MM.1S (cell line): Measurements from ENCODE around the gene P2RX5.

Experiments used
- DNase-seq: peaks from one replicate; pipeline ENCODE4 v3.0.0-alpha.2; 2015
- H2AFZ ChIP-seq: fragments of 300-600 bp; sonication (generic); 2 replicates; pipeline ENCODE4 v1.6.0; 2016; ENCODE audit warnings: antibody characterized with exemption, low read length
- H3F3A ChIP-seq: fragments of 300-600 bp; sonication (generic); 2 replicates; pipeline ENCODE4 v1.6.1; 2016; ENCODE audit warnings: mild to moderate bottlenecking, antibody characterized with exemption, low read length, moderate library complexity, mixed read lengths; ENCODE audit not compliant: insufficient read depth
- H3K27ac ChIP-seq: fragments of 300-600 bp; sonication (generic); 2 replicates; pipeline ENCODE4 v1.5.1; 2016; ENCODE audit warnings: mild to moderate bottlenecking, low read length
- H3K27me3 ChIP-seq: fragments of 300-600 bp; sonication (generic); replicated peaks from 2 replicates; pipeline ENCODE4 v1.6.0; 2016; ENCODE audit warnings: low read length; ENCODE audit not compliant: insufficient read depth
- H3K36me3 ChIP-seq: fragments of 300-600 bp; sonication (generic); replicated peaks from 2 replicates; pipeline ENCODE4 v1.6.1; 2016; ENCODE audit warnings: mild to moderate bottlenecking, low read length, mixed read lengths; ENCODE audit not compliant: insufficient read depth
- H3K4me1 ChIP-seq: fragments of 300-600 bp; sonication (generic); 2 replicates; pipeline ENCODE4 v1.6.1; 2016; ENCODE audit warnings: low read length, mixed read lengths
- H3K4me2 ChIP-seq: fragments of 300-600 bp; sonication (generic); 2 replicates; pipeline ENCODE4 v1.6.0; 2016; ENCODE audit warnings: low read depth, low read length
- H3K4me3 ChIP-seq: fragments of 300-600 bp; sonication (generic); 2 replicates; pipeline ENCODE4 v1.5.1; 2016; ENCODE audit warnings: low read length, mixed read lengths
- H3K79me2 ChIP-seq: fragments of 300-600 bp; sonication (generic); 2 replicates; pipeline ENCODE4 v1.6.1; 2016; ENCODE audit warnings: mixed run types, low read length, mixed read lengths
- H3K9ac ChIP-seq: fragments of 300-600 bp; sonication (generic); 2 replicates; pipeline ENCODE4 v1.6.1; 2016; ENCODE audit warnings: low read length, mixed read lengths
- H3K9me2 ChIP-seq: fragments of 300-600 bp; sonication (generic); replicated peaks from 2 replicates; pipeline ENCODE4 v1.6.1; 2016; ENCODE audit warnings: mild to moderate bottlenecking, low read length, mixed read lengths; ENCODE audit not compliant: insufficient read depth
- H3K9me3 ChIP-seq: fragments of 300-600 bp; sonication (generic); replicated peaks from 2 replicates; pipeline ENCODE4 v1.6.1; 2016; ENCODE audit warnings: mild to moderate bottlenecking, low read length, mixed read lengths; ENCODE audit not compliant: insufficient read depth
- H4K20me1 ChIP-seq: fragments of 300-600 bp; sonication (generic); 2 replicates; pipeline ENCODE4 v1.6.1; 2016; ENCODE audit warnings: mild to moderate bottlenecking, low read length, moderate library complexity, mixed read lengths; ENCODE audit not compliant: insufficient read depth
- CTCF ChIP-seq: fragments of 300-600 bp; sonication (generic); IDR thresholded peaks from 2 replicates; pipeline ENCODE4 v1.5.1; 2016; ENCODE audit warnings: antibody characterized with exemption, low read length, mixed read lengths
- EZH2 ChIP-seq: fragments of 300-600 bp; sonication (generic); optimal IDR thresholded peaks from 2 replicates; pipeline ENCODE3; 2017; ENCODE audit warnings: low read depth, mild to moderate bottlenecking, antibody characterized with exemption, low read length, mixed read lengths
- EZH2phosphoT487 ChIP-seq: fragments of 300-600 bp; sonication (generic); IDR thresholded peaks from 2 replicates; pipeline ENCODE4 v1.6.1; 2018; ENCODE audit warnings: antibody characterized with exemption, low read length

The P2RX5 gene

GRCh38 chr17:3740611-3741073, 44.7 kb upstream of the P2RX5 start:
- Histone ChIP-seq H3K27ac (no peak overlapping the region), H4K20me1 (no peaks in the 10 kb centered on the region), H3F3A (no peaks in the 10 kb centered on the region), H3K36me3 (no peaks in the 10 kb centered on the region), H3K4me3 (no peak overlapping the region), H3K4me2 (no peak overlapping the region), H3K9ac (no peak overlapping the region), H2AFZ (no peak overlapping the region), H3K79me2 (no peaks in the 10 kb centered on the region), H3K27me3 (no peaks in the 10 kb centered on the region), H3K9me3 (no peaks in the 10 kb centered on the region), H3K4me1 (no peaks in the 10 kb centered on the region), H3K9me2 (no peaks in the 10 kb centered on the region)
- TF ChIP-seq EZH2phosphoT487 (no peak), EZH2 (no peak), CTCF (no peak)
- DNase-seq = no peak

GRCh38 chr17:3739422-3740124, 43.6 kb upstream of the P2RX5 start:
- Histone ChIP-seq H3K36me3 (no peaks in the 10 kb centered on the region), H3F3A (no peaks in the 10 kb centered on the region), H3K27me3 (no peaks in the 10 kb centered on the region), H4K20me1 (no peaks in the 10 kb centered on the region), H3K9me3 (no peaks in the 10 kb centered on the region), H3K4me2 (no peak overlapping the region), H3K9ac (no peak overlapping the region), H3K9me2 (no peaks in the 10 kb centered on the region), H2AFZ (no peak overlapping the region), H3K27ac (no peak overlapping the region), H3K4me3 (no peak overlapping the region), H3K4me1 (no peaks in the 10 kb centered on the region), H3K79me2 (no peaks in the 10 kb centered on the region)
- TF ChIP-seq EZH2 (no peak), EZH2phosphoT487 (no peak), CTCF (no peak)
- DNase-seq = no peak

GRCh38 chr17:3738562-3739295, 42.8 kb upstream of the P2RX5 start:
- no peaks in the 10 kb centered on the region for H3K27me3 ChIP-seq
- H3K79me2 ChIP-seq = no peaks in the 10 kb centered on the region
- no peaks in the 10 kb centered on the region for H4K20me1 ChIP-seq
- TF ChIP-seq CTCF = no peak
- no peak for TF ChIP-seq EZH2phosphoT487
- TF ChIP-seq EZH2 = no peak
- H3K9ac ChIP-seq = no peak overlapping the region
- H3K4me3 ChIP-seq = no peak overlapping the region
- no peaks in the 10 kb centered on the region for H3F3A ChIP-seq
- DNase-seq = no peak
- no peaks in the 10 kb centered on the region for H3K4me1 ChIP-seq
- H3K9me3 ChIP-seq = no peaks in the 10 kb centered on the region
- H3K4me2 ChIP-seq = no peak overlapping the region
- no peaks in the 10 kb centered on the region for H3K9me2 ChIP-seq
- H3K27ac ChIP-seq = no peak overlapping the region
- no peaks in the 10 kb centered on the region for H3K36me3 ChIP-seq
- no peak overlapping the region for H2AFZ ChIP-seq
